Measurements from ENCODE around the gene TLDC2.

Gene TLDC2

GRCh38 chr20:36849333-36850065 lies 26.4 kb upstream of the TLDC2 start:
- no peak for DNase-seq (ENCODE audit: low read depth)

GRCh38 chr20:36850759-36851158 lies 25.2 kb upstream of the TLDC2 start:
- no peak for DNase-seq (ENCODE audit: low read depth)

- no peak for DNase-seq (ENCODE audit: low read depth)
Observed at GRCh38 chr20:36851490-36851889, 24.4 kb upstream of the TLDC2 start.

- no peak for DNase-seq (ENCODE audit: low read depth)
Observed at GRCh38 chr20:36852187-36852586, 23.8 kb upstream of the TLDC2 start.

GRCh38 chr20:36854348-36855240 lies 21.3 kb upstream of the TLDC2 start:
- DNase-seq (ENCODE audit: low read depth): no peak

GRCh38 chr20:36855241-36855657 lies 20.7 kb upstream of the TLDC2 start:
- DNase-seq (ENCODE audit: low read depth): no peak

GRCh38 chr20:36856195-36856594 lies 19.7 kb upstream of the TLDC2 start:
- DNase-seq (ENCODE audit: low read depth): no peak

- no peak for DNase-seq (ENCODE audit: low read depth)
Observed at GRCh38 chr20:36856691-36857635, 19.0 kb upstream of the TLDC2 start.

GRCh38 chr20:36859282-36859555 lies 16.7 kb upstream of the TLDC2 start:
- no peak for DNase-seq (ENCODE audit: low read depth)

- DNase-seq (ENCODE audit: low read depth): no peak
Observed at GRCh38 chr20:36859700-36860330, 16.1 kb upstream of the TLDC2 start.

- no peak for DNase-seq (ENCODE audit: low read depth)
Observed at GRCh38 chr20:36860339-36860738, 15.6 kb upstream of the TLDC2 start.

GRCh38 chr20:36860811-36861624 lies 14.9 kb upstream of the TLDC2 start:
- DNase-seq (ENCODE audit: low read depth): no peak

- no peak for DNase-seq (ENCODE audit: low read depth)
Observed at GRCh38 chr20:36861625-36861874, 14.4 kb upstream of the TLDC2 start.

- DNase-seq (ENCODE audit: low read depth): no peak
Observed at GRCh38 chr20:36861875-36862801, 13.8 kb upstream of the TLDC2 start.

GRCh38 chr20:36862857-36863668 lies 12.9 kb upstream of the TLDC2 start:
- no peak for DNase-seq (ENCODE audit: low read depth)

GRCh38 chr20:36865076-36865860 lies 10.7 kb upstream of the TLDC2 start:
- DNase-seq (ENCODE audit: low read depth): no peak

- no peak for DNase-seq (ENCODE audit: low read depth)
Observed at GRCh38 chr20:36865861-36866149, 10.1 kb upstream of the TLDC2 start.

- no peak for DNase-seq (ENCODE audit: low read depth)
Observed at GRCh38 chr20:36866164-36866563, 9.8 kb upstream of the TLDC2 start.

Data from stimulated activated CD8-positive, alpha-beta memory T cell treated with anti-CD3 and anti-CD28 coated beads, Interleukin-12 subunit alpha, Interleukin-12 subunit beta, amount 100 ng/mL, for 1 hour (primary cell).